Activated CD4-positive, alpha-beta T cell treated with anti-CD3 and anti-CD28 coated beads, Interleukin-2, amount 10 ng/mL, durations not matched to agents 24 days and 14 days (primary cell): Measurements from ENCODE around the gene PTPRQ. TPM values are rescaled to one million over a fixed set of nuclear protein-coding genes. Genes with fewer than 3 reads are reported as not detected.
"Not testable (repeated sequence)": the region's sequence is repeated elsewhere in the genome, so short reads cannot be mapped to it uniquely, and the experiment has no call there.

ENCODE experiments used
- DNase-seq: peaks from one replicate; pipeline ENCODE4 v3.0.0; 2022
- H3K27ac Mint-ChIP-seq: one replicate; pipeline ENCODE4 v1.8.0; 2022; ENCODE audit warnings: mild to moderate bottlenecking, mixed read lengths
- H3K27me3 Mint-ChIP-seq: one replicate; pipeline ENCODE4 v1.8.0; 2022; ENCODE audit warnings: mixed read lengths
- H3K36me3 Mint-ChIP-seq: one replicate; pipeline ENCODE4 v1.8.0; 2022; ENCODE audit warnings: low read depth, mild to moderate bottlenecking, mixed read lengths
- H3K4me1 Mint-ChIP-seq: one replicate; pipeline ENCODE4 v1.8.0; 2021; ENCODE audit warnings: mixed read lengths
- H3K4me3 Mint-ChIP-seq: one replicate; pipeline ENCODE4 v1.8.0; 2022; ENCODE audit warnings: mild to moderate bottlenecking, moderate library complexity, mixed read lengths
- H3K9me3 Mint-ChIP-seq: one replicate; pipeline ENCODE4 v1.8.0; 2021; ENCODE audit warnings: mixed read lengths
- intact Hi-C: fragments of 100-400 bp; cut with micrococcal nuclease; formaldehyde crosslinking; loops from one replicate; pipeline ENCODE4 v1.15.1; 2023
- total RNA-seq: library from RNA; stranded (reverse); gene quantifications from 2 replicates; pipeline ENCODE4 v1.2.3, GENCODE V29; 2022

Gene PTPRQ
- total RNA-seq, 1 donor from 2014 or later, result not detected

DNA sequence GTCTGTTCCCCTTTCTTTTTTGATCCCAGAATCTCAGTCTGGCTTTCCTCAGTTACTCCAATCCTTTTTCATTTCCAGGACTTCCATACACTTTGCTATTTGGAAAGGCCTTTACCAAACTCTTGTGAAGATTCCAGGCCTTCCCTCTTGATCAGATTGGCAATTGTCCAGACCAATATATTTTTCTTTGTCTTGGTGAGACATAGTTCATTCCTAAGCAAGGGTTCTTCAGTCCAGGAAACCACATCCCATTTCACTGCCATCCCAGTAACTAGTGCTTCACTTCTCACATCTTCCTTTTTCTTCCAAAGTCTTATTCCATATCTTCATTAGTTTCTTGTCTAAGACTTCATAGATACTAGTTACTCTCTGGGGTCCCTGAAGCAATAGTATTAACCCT, 2.1 kb upstream of the PTPRQ start:
- Mint-ChIP-seq H3K4me1 (no peaks in the 10 kb centered on the region), H3K27me3 (no peaks in the 10 kb centered on the region), H3K9me3 (no peaks in the 10 kb centered on the region), H3K4me3 (no peak overlapping the region), H3K27ac (no peak overlapping the region), H3K36me3 (no peaks in the 10 kb centered on the region)
- intact Hi-C loops, result no loop called here
- no peak for DNase-seq

DNA sequence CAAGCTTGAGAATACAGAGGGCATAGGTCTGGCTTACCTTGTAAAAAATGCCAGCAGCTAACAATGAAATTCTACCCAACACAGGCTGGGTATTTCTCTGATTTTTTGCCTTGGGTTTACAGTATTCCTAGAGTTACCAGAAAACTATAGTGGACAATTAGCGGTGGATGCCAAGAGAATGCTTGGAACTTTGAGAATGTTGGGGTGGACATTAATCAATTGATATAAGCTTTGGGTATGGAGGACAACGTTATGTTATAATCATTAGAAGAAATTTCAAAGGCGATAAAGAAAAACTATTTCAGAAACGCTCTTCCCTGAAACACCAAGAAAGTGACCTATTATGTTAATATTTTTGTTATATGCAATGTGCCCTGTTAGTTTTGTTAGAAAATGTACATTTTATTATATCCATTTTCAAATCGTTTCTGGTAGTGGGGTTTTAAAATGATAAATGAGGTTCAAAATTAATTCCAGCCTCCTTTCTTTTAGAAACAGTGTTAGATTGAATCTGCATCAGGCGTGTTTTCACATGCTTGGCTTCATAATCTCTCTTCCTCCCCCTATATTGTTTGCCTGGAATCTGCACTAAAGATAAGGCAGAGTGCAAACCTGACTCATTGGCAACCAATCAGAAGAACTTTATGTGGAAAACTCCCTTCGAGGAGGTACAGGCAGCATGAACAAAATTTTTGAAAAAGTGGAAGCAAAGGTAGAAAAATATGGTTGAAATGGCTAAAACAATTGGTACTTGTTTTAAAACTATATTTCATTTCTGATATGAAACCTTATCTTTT, 1.4 kb upstream of the PTPRQ start:
- Mint-ChIP-seq H3K27me3 (no peaks in the 10 kb centered on the region), H3K9me3 (no peaks in the 10 kb centered on the region), H3K4me1 (no peaks in the 10 kb centered on the region), H3K27ac (no peak overlapping the region), H3K36me3 (no peaks in the 10 kb centered on the region), H3K4me3 (no peak overlapping the region)
- intact Hi-C loops, result no loop called here
- no peak for DNase-seq

DNA sequence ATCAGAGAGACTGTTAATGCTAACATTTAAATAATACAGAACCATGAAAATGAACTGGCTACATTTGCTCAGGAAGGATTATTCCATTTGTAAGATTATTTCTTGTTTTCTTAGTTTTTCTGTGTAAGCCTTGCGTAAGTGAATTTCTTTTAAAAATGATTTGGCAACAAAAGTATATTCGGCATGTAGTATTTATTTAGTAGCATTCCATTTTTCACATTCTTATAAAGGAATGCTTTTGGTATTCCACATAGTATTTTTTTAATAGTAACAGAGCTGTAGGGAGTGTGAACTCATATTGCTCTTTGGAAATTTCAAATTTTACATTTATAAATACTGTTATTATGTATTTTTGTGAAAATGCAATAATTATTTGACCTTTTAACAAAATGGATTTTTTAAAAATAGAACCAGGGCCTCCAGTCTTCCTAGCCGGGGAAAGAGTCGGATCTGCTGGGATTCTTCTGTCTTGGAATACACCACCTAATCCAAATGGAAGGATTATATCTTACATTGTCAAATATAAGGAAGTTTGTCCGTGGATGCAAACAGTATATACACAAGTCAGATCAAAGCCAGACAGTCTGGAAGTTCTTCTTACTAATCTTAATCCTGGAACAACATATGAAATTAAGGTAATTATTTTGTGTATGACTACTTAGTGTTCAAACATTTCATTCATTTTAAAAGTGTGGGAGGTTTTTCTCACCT, 1.2 kb downstream of the PTPRQ start:
- Mint-ChIP-seq H3K27me3 (no peaks in the 10 kb centered on the region), H3K27ac (no peak overlapping the region), H3K36me3 (no peaks in the 10 kb centered on the region), H3K9me3 (no peaks in the 10 kb centered on the region), H3K4me3 (no peak overlapping the region), H3K4me1 (no peaks in the 10 kb centered on the region)
- no peak for DNase-seq
- intact Hi-C loops, result no loop called here

DNA sequence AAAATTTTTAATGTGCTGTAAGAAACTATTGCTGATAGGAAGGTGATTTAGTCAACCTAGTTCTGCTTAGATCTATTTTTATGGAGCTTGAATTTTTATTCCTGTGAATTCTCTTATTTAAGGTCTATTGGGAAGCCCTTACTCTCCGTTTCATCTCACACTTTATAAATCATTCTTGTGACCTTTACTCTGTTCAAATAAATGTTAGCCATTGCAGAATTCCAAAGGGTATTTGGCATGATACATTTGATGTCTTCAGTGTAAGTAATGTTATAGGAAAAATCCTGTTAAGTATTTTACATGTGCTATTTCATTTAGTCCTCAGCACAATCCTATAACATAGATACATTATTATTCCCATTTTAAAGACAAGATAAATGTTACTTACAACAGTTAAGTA, 12.5 kb downstream of the PTPRQ start:
- intact Hi-C loops, result no loop called here
- no peaks in the 10 kb centered on the region for H3K4me1 Mint-ChIP-seq
- H3K4me3 Mint-ChIP-seq, result no peak overlapping the region
- no peaks in the 10 kb centered on the region for H3K27me3 Mint-ChIP-seq
- H3K27ac Mint-ChIP-seq, result no peak overlapping the region
- H3K36me3 Mint-ChIP-seq, result no peaks in the 10 kb centered on the region
- DNase-seq, result no peak
- no peaks in the 10 kb centered on the region for H3K9me3 Mint-ChIP-seq

DNA sequence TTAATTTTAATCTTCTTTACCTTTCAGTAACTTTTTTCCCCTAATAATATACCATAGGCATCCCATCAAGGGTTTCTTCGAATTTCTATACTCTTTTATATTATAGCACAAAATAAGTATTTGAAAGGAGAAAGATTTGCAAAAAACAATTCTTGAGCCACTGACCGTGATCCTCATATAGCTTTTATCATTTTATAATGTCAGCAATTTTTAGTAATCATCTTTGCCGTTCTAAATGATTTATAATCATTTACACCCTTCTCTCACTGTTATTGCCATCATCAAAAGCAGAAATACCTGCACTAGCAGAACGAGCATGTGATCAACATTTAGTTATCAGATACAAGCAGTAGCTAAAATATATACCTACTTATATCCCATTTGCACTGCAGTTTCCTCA, 16.9 kb downstream of the PTPRQ start:
- DNase-seq, result no peak
- Mint-ChIP-seq H3K27me3 (no peaks in the 10 kb centered on the region), H3K9me3 (no peaks in the 10 kb centered on the region), H3K4me3 (no peak overlapping the region), H3K27ac (no peak overlapping the region), H3K36me3 (no peaks in the 10 kb centered on the region), H3K4me1 (no peaks in the 10 kb centered on the region)
- intact Hi-C loops, result no loop called here

DNA sequence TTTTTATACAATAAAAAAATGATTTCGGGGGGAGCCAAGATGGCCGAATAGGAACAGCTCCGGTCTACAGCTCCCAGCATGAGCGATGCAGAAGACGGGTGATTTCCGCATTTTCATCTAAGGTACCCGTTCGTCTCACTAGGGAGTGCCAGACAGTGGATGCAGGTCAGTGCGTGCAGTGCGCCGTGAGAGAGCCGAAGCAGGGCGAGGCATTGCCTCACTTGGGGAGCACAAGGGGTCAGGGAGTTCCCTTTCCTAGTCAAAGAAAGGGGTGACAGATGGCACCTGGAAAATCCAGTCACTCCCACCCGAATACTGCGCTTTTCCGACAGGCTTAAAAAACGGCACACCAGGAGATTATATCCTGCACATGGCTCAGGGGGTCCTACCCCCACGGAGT, 17.8 kb downstream of the PTPRQ start:
- intact Hi-C loops, result not testable (repeated sequence)

DNA sequence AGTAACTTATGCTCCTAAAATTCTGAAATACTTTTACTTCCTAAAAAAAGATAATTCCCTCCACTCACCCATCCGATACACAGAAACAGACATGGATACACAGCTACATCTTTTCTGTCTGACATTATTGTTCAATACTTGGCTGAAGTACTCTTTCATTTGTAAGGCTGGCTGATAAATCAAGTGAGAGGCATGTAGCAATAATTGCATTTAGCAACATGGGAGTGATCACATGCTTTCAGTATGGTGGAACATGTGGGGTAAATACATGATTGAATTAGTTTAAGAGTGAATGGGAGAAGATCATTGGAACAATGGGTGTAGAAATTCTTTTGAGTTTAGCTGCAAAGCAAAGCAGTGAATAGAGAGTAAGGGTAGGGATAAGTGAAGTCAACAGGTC, 25.6 kb downstream of the PTPRQ start:
- no peak overlapping the region for H3K4me3 Mint-ChIP-seq
- intact Hi-C loops, result no loop called here
- H3K4me1 Mint-ChIP-seq, result no peaks in the 10 kb centered on the region
- no peaks in the 10 kb centered on the region for H3K9me3 Mint-ChIP-seq
- no peak overlapping the region for H3K27ac Mint-ChIP-seq
- DNase-seq, result no peak
- H3K36me3 Mint-ChIP-seq, result no peaks in the 10 kb centered on the region
- H3K27me3 Mint-ChIP-seq, result no peaks in the 10 kb centered on the region

More for the DNA sequence above, 17.8 kb downstream of the PTPRQ start:
- H3K27me3 Mint-ChIP-seq, H3K4me3 Mint-ChIP-seq, H3K36me3 Mint-ChIP-seq, H3K27ac Mint-ChIP-seq, H3K4me1 Mint-ChIP-seq, H3K9me3 Mint-ChIP-seq, DNase-seq: not testable (repeated sequence)

DNA sequence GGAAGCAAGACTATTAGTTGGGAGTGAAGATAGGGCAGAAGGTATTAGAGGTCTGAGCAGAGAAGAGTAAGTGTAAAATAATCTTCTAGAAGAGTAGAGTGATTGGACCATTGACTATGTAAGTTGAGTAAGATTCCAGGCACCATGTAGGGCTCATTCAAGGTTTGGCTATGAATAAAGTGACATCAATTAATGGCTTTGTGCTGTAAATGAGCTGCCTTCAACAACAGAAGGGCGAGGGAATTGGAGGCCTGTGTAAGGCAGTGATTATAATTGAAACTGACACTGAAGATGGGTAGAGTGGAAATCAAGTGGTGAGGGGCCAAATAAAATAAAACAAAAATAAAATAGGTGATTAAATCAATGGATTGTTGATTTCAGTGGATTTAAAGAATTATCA, 26.4 kb downstream of the PTPRQ start:
- no peak for DNase-seq
- Mint-ChIP-seq H3K27me3 (no peaks in the 10 kb centered on the region), H3K4me3 (no peak overlapping the region), H3K36me3 (no peaks in the 10 kb centered on the region), H3K9me3 (no peaks in the 10 kb centered on the region), H3K27ac (no peak overlapping the region), H3K4me1 (no peaks in the 10 kb centered on the region)
- intact Hi-C loops, result no loop called here

DNA sequence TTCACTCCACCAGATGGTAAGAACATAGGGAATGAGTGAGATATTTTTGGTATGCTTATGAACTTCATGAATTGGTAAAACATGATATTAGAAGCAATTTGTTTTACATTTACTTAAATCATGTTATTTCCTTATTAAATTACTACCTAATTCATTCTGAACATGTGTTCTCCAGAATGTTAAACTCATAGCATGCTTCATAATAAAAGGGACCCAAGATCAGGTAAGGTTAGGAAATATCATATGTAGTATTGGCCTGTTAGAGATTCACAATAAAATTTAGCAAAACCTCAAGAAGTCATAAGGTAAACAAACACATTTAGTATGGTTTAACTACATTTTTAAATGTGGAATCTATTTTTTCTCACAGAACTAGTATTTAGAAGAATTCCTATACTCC, 28.2 kb downstream of the PTPRQ start:
- H3K27ac Mint-ChIP-seq, result no peak overlapping the region
- H3K36me3 Mint-ChIP-seq, result no peaks in the 10 kb centered on the region
- H3K27me3 Mint-ChIP-seq, result no peaks in the 10 kb centered on the region
- H3K4me1 Mint-ChIP-seq, result no peaks in the 10 kb centered on the region
- no peaks in the 10 kb centered on the region for H3K9me3 Mint-ChIP-seq
- no peak for DNase-seq
- intact Hi-C loops, result no loop called here
- H3K4me3 Mint-ChIP-seq, result no peak overlapping the region

DNA sequence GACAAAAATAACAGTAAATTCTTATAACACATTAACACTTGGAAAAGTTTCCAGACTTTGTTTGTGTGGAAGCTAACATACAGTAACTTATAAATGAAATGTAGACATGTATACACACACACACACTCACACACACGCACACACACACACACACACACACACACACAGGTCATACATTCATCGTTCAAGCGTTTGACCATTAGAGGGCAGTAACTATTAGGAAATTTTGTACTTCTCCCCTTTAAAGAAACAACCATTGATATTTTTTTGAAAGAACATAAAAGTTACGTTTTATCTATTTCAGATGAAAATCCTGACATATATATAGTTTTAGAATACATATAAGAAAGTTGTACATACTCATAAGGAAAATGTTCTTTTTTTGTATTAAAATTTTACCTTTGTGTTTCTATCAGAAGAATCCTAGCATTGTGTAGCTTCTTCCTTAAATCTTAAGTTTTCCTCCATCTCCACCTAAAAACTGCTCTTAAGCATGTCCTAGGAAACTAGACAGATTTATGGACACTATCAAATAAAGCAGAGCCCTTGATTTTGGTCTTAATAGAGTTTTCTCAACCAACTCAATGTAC, 29.0 kb downstream of the PTPRQ start:
- no peaks in the 10 kb centered on the region for H3K36me3 Mint-ChIP-seq

DNA sequence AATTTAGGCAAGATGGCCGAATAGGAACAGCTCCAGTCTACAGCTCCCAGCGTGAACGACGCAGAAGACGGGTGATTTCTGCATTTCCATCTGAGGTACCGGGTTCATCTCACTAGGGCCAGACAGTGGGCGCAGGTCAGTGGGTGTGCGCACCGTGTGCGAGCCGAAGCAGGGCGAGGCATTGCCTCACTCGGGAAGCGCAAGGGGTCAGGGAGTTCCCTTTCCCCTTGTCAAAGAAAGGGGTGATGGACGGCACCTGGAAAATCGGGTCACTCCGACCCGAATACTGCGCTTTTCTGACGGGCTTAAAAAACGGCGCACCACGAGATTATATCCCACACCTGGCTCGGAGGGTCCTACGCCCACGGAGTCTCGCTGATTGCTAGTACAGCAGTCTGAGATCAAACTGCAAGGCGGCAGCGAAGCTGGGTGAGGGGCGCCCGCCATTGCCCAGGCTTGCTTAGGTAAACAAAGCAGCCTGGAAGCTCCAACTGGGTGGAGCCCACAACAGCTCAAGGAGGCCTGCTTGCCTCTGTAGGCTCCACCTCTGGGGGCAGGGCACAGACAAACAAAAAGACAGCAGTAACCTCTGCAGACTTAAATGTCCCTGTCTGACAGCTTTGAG, 33.6 kb downstream of the PTPRQ start:
- H3K27ac Mint-ChIP-seq, H3K36me3 Mint-ChIP-seq, H3K9me3 Mint-ChIP-seq, H3K4me1 Mint-ChIP-seq, H3K27me3 Mint-ChIP-seq, intact Hi-C loops, H3K4me3 Mint-ChIP-seq, DNase-seq: not testable (repeated sequence)

More for the DNA sequence above, 29.0 kb downstream of the PTPRQ start:
- Mint-ChIP-seq H3K4me3 (no peak overlapping the region), H3K27ac (no peak overlapping the region), H3K9me3 (no peaks in the 10 kb centered on the region), H3K4me1 (no peaks in the 10 kb centered on the region), H3K27me3 (no peaks in the 10 kb centered on the region)
- no peak for DNase-seq
- intact Hi-C loops, result no loop called here

DNA sequence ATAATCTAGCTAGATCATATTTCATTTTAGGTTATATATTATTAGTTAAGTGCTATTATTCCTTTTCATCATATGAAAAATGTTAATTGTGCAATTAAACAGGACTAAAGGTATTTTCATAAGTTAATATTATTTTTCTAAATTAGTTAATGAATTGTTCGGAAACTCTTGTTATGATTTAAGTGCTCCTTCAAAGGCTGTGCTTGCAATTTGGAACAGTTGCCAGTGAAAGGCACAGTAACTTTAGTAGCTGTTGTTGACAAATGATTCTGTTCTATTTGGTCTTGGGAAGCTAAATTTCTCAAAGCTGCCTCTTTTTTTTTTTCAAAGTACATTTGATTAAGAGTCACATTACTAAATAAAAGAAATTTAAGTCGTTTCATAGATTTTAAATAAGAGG, 40.7 kb downstream of the PTPRQ start:
- no peaks in the 10 kb centered on the region for H3K36me3 Mint-ChIP-seq
- H3K27ac Mint-ChIP-seq, result no peak overlapping the region
- intact Hi-C loops, result no loop called here
- no peak for DNase-seq
- no peaks in the 10 kb centered on the region for H3K4me1 Mint-ChIP-seq
- H3K4me3 Mint-ChIP-seq, result no peak overlapping the region
- H3K27me3 Mint-ChIP-seq, result no peaks in the 10 kb centered on the region
- no peaks in the 10 kb centered on the region for H3K9me3 Mint-ChIP-seq

DNA sequence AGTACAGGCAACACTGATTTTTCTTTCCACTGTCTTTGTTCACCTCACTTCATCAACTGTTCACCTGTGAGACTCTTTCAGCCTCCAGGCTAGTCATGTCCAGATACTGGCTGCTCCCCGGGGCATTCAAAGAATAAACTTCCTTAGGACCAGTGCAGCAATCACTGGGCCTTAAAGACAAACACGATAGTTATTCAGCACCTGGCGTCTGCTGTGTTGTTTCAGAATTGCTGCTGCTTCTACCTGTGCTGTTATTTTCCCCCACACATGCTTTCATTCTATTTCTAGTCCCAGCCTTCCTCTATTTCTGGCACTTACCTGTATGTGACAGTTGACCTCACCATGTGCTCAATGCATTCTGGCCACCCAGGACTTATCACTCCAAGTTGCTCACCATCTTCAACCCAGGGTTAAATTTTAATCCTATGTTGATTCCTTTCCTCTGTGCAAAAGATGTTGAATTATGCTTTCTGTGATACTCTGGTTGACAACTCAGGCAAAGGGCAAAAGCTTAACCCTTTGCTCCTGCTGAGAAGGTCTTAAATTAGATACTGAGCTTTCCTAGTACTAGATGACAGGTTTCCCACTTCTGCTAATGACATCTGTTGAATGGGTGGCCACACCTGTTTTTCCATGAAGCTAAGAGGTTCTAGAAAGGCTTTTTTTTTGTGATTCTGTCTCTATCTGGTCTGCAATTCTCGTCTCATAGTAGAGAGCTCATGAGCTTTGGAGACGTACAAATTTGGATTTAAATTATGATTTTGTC, 41.4 kb downstream of the PTPRQ start:
- H3K27me3 Mint-ChIP-seq, result no peaks in the 10 kb centered on the region
- DNase-seq, result no peak
- no peak overlapping the region for H3K27ac Mint-ChIP-seq
- H3K36me3 Mint-ChIP-seq, result no peaks in the 10 kb centered on the region
- H3K4me3 Mint-ChIP-seq, result no peak overlapping the region
- intact Hi-C loops, result no loop called here
- no peaks in the 10 kb centered on the region for H3K4me1 Mint-ChIP-seq
- no peaks in the 10 kb centered on the region for H3K9me3 Mint-ChIP-seq
